SK-N-SH treated with all-trans-retinoic acid at 6 μM for 48 hours (cell line): ENCODE data around the gene COL4A1.

Experiments
- BACH2 ChIP-seq: fragments of 250-450 bp; sonication (Bioruptor Pico); IDR thresholded peaks from 2 replicates; pipeline ENCODE4 v1.9.0; 2021; ENCODE audit warnings: mild to moderate bottlenecking, borderline replicate concordance
- PATZ1 ChIP-seq: fragments of 250-450 bp; sonication (Bioruptor Pico); IDR thresholded peaks from 2 replicates; pipeline ENCODE4 v1.8.0; 2020; ENCODE audit warnings: mild to moderate bottlenecking, moderate library complexity, borderline replicate concordance
- SNAI2 ChIP-seq: fragments of 250-450 bp; sonication (Bioruptor Pico); IDR thresholded peaks from 2 replicates; pipeline ENCODE4 v1.5.0; 2020; ENCODE audit warnings: mild to moderate bottlenecking, moderate library complexity
- TOX ChIP-seq: fragments of 250-450 bp; sonication (Bioruptor Pico); IDR thresholded peaks from 2 replicates; pipeline ENCODE4 v1.8.0; 2021; ENCODE audit warnings: mild to moderate bottlenecking, moderate library complexity, borderline replicate concordance
- TSHZ2 ChIP-seq: fragments of 250-450 bp; sonication (Bioruptor Pico); IDR thresholded peaks from 2 replicates; pipeline ENCODE4 v1.5.0; 2020; ENCODE audit warnings: mild to moderate bottlenecking, moderate library complexity
- ZNF70 ChIP-seq: fragments of 450-650 bp; formaldehyde crosslinking; IDR thresholded peaks from 2 replicates; pipeline ENCODE4 v1.5.0; 2020; ENCODE audit warnings: mild to moderate bottlenecking, moderate library complexity

- TF ChIP-seq ZNF70 (no peak), TOX (no peak), TSHZ2 (CRISPR knock-in tag) (no peak), BACH2 (no peak), PATZ1 (CRISPR knock-in tag) (no peak), SNAI2 (CRISPR knock-in tag) (no peak)
Observed at GRCh38 chr13:110121422-110122083, 185.4 kb downstream of the COL4A1 start.
